ENCODE data around the gene SRD5A1.

- TF ChIP-seq, protein P1, sequence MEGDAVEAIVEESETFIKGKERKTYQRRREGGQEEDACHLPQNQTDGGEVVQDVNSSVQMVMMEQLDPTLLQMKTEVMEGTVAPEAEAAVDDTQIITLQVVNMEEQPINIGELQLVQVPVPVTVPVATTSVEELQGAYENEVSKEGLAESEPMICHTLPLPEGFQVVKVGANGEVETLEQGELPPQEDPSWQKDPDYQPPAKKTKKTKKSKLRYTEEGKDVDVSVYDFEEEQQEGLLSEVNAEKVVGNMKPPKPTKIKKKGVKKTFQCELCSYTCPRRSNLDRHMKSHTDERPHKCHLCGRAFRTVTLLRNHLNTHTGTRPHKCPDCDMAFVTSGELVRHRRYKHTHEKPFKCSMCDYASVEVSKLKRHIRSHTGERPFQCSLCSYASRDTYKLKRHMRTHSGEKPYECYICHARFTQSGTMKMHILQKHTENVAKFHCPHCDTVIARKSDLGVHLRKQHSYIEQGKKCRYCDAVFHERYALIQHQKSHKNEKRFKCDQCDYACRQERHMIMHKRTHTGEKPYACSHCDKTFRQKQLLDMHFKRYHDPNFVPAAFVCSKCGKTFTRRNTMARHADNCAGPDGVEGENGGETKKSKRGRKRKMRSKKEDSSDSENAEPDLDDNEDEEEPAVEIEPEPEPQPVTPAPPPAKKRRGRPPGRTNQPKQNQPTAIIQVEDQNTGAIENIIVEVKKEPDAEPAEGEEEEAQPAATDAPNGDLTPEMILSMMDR (conservative IDR thresholded peaks at IDR 0.05), result no peak
- no peak for TF ChIP-seq EZH2 (IDR thresholded peaks at IDR 0.05; ENCODE audit: low read depth)
Observed at GRCh38 chr5:6699357-6699756, 66.1 kb downstream of the SRD5A1 start.
